Stimulated activated CD4-positive, alpha-beta T cell treated with anti-CD3 and anti-CD28 coated beads, TNF-alpha, amount 100 ng/mL, for 48 hours (primary cell): ENCODE results near the gene ATP6V0E2.
A peak's percentile ranks its signal among the peaks of the same experiment; 100 is the strongest.

Experiments
- DNase-seq, 3 donors: peaks; one replicate each; pipeline ENCODE4 v3.0.0-alpha.2; 2020; ENCODE audit warnings: low read depth in 3 of 3

ATP6V0E2 gene

GRCh38 chr7:149862156-149862555, 11.6 kb upstream of the ATP6V0E2 start:
- DNase-seq: no peak

- no peak for DNase-seq
Observed at GRCh38 chr7:149863500-149863899, 10.3 kb upstream of the ATP6V0E2 start.

- no peak for DNase-seq
Observed at GRCh38 chr7:149864023-149864422, 9.7 kb upstream of the ATP6V0E2 start.

- no peak for DNase-seq
Observed at GRCh38 chr7:149864751-149865150, 9.0 kb upstream of the ATP6V0E2 start.

GRCh38 chr7:149865437-149865836, 8.3 kb upstream of the ATP6V0E2 start:
- peak in 1 of 3 donors; percentile 45 for DNase-seq

GRCh38 chr7:149866139-149866778, 7.5 kb upstream of the ATP6V0E2 start:
- no peak for DNase-seq

GRCh38 chr7:149866779-149867447, 6.9 kb upstream of the ATP6V0E2 start:
- DNase-seq: no peak

- no peak for DNase-seq
Observed at GRCh38 chr7:149867762-149868622, 5.8 kb upstream of the ATP6V0E2 start.

GRCh38 chr7:149868623-149869290, 5.0 kb upstream of the ATP6V0E2 start:
- DNase-seq: no peak

GRCh38 chr7:149869291-149869650, 4.5 kb upstream of the ATP6V0E2 start:
- DNase-seq: no peak

- no peak for DNase-seq
Observed at GRCh38 chr7:149869867-149870266, 3.9 kb upstream of the ATP6V0E2 start.

GRCh38 chr7:149870274-149870673, 3.5 kb upstream of the ATP6V0E2 start:
- DNase-seq: no peak

GRCh38 chr7:149870701-149871483, 2.9 kb upstream of the ATP6V0E2 start:
- DNase-seq: no peak

- no peak for DNase-seq
Observed at GRCh38 chr7:149871576-149871975, 2.2 kb upstream of the ATP6V0E2 start.

GRCh38 chr7:149872419-149873073, 1.2 kb upstream of the ATP6V0E2 start:
- DNase-seq: no peak

- no peak for DNase-seq
Observed at GRCh38 chr7:149873970-149874643, 338 bp downstream of the ATP6V0E2 start.

- no peak for DNase-seq
Observed at GRCh38 chr7:149874644-149875028, 867 bp downstream of the ATP6V0E2 start.

- DNase-seq: no peak
Observed at GRCh38 chr7:149875396-149875795, 1.6 kb downstream of the ATP6V0E2 start.

- no peak for DNase-seq
Observed at GRCh38 chr7:149877890-149878522, 4.2 kb downstream of the ATP6V0E2 start.

- DNase-seq: no peak
Observed at GRCh38 chr7:149878523-149878921, 4.8 kb downstream of the ATP6V0E2 start.
